K562 (cell line): ENCODE results near the gene ANKFN1. TPM values are rescaled to one million over a fixed set of nuclear protein-coding genes. Genes with fewer than 3 reads are reported as not detected.

Source experiments
- ATAC-seq: fragments of 200-7000 bp; cut with Tn5 transposase; 3 replicates; pipeline ENCODE4 v1.9.1; 2020; ENCODE audit warnings: moderate library complexity
- BruUV-seq: library from RNA; stranded (reverse); fragments of 400-500 nt; replicated peaks from 2 replicates; lab custom pipeline; 2021; lab: Mats Ljungman, UMichigan
- CTCF ChIA-PET: fragments of 300-600 bp; formaldehyde crosslinking; extraction: SDS; loops from one replicate; lab custom pipeline; 2021; ENCODE audit warnings: low intra/inter-chr PET ratio; lab: Yijun Ruan, JAX
- POLR2A ChIA-PET: fragments of 300-600, 350-650 bp; sonication (Branson Sonifier 250); formaldehyde crosslinking; extraction: SDS; loops from one replicate; lab custom pipeline; 2021; ENCODE audit warnings: antibody characterized with exemption, inconsistent platforms; lab: Yijun Ruan, JAX
- DNase-seq, 4 experiments: peaks; one replicate each; pipeline versions ENCODE4 v3.0.0 to v3.0.0-alpha.2; 2011 to 2018; ENCODE audit warnings: low spot score in 3 of 4, mixed read lengths in 3 of 4; ENCODE audit errors: extremely low read depth in 1 of 4
- FAIRE-seq: peaks from 2 replicates; lab custom pipeline; 2011; peaks lifted over from hg19 to GRCh38; lab: Jason Lieb, UNC
- H2AFZ ChIP-seq: 2 replicates; pipeline ENCODE4 v1.6.0; 2011; ENCODE audit warnings: low read depth, low read length, control low read depth, inconsistent platforms
- H3K27ac ChIP-seq: fragments of 200-600 bp; 3 replicates; pipeline ENCODE4 v1.8.0; 2011; ENCODE audit warnings: low read depth, mild to moderate bottlenecking, control low read depth, inconsistent platforms, low read length, moderate library complexity, mixed read lengths; ENCODE audit errors: extremely low read depth
- H3K27me3 ChIP-seq, 2 experiments: fragments of 300-600 bp in 1 of 2; 2 replicates in 1 of 2; 3 replicates in 1 of 2; pipeline versions ENCODE4 v1.6.0 to v1.8.0; 2011; ENCODE audit warnings: inconsistent platforms in 2 of 2, low read length in 2 of 2, mild to moderate bottlenecking in 1 of 2, mixed read lengths in 1 of 2, moderate library complexity in 1 of 2; ENCODE audit not compliant: control insufficient read depth in 2 of 2, insufficient read depth in 2 of 2
- H3K36me3 ChIP-seq: fragments of 300-600 bp; 3 replicates; pipeline ENCODE4 v1.8.0; 2011; ENCODE audit warnings: mild to moderate bottlenecking, low read length, inconsistent platforms; ENCODE audit not compliant: control insufficient read depth, insufficient read depth
- H3K4me1 ChIP-seq, 2 experiments: fragments of 200-600 bp in 1 of 2; replicated peaks in 1 of 2; 2 replicates in 1 of 2; 3 replicates in 1 of 2; pipeline versions ENCODE4 v1.5.1 to v1.8.0; 2011; ENCODE audit warnings: inconsistent platforms in 2 of 2, low read length in 2 of 2, mild to moderate bottlenecking in 1 of 2, mixed read lengths in 1 of 2, moderate library complexity in 1 of 2; ENCODE audit not compliant: control insufficient read depth in 2 of 2, insufficient read depth in 2 of 2
- H3K4me2 ChIP-seq: 2 replicates; pipeline ENCODE4 v1.6.1; 2011; ENCODE audit warnings: low read length, control low read depth, inconsistent platforms, mixed read lengths; ENCODE audit not compliant: insufficient read depth
- H3K4me3 ChIP-seq: fragments of 200-600 bp; sonication (generic), shearing (Covaris generic); 2 replicates; pipeline ENCODE4 v1.5.1; 2016; ENCODE audit warnings: control low read depth, inconsistent platforms
- H3K79me2 ChIP-seq: fragments of 200-600 bp; 3 replicates; pipeline ENCODE4 v1.8.0; 2011; ENCODE audit warnings: low read length, inconsistent platforms; ENCODE audit not compliant: control insufficient read depth, insufficient read depth
- H3K9ac ChIP-seq, 2 experiments: 2 replicates each; pipeline versions ENCODE4 v1.6.0 to v1.6.1; 2011; ENCODE audit warnings: low read depth in 2 of 2, low read length in 2 of 2, control low read depth in 1 of 2, inconsistent platforms in 1 of 2, mild to moderate bottlenecking in 1 of 2, mixed read lengths in 1 of 2; ENCODE audit not compliant: insufficient read depth in 1 of 2
- H3K9me1 ChIP-seq: one replicate; pipeline ENCODE4 v1.6.0; 2011; ENCODE audit warnings: inconsistent platforms, mild to moderate bottlenecking, low read length, moderate library complexity; ENCODE audit not compliant: control insufficient read depth, insufficient read depth
- H3K9me3 ChIP-seq: replicated peaks from 2 replicates; pipeline ENCODE4 v1.5.1; 2011; ENCODE audit warnings: low read depth, low read length, inconsistent platforms; ENCODE audit not compliant: control insufficient read depth, insufficient read depth
- H4K20me1 ChIP-seq: replicated peaks from 2 replicates; pipeline ENCODE4 v1.6.1; 2011; ENCODE audit warnings: low read length, inconsistent platforms, mixed read lengths; ENCODE audit not compliant: control insufficient read depth, insufficient read depth
- ATF7 ChIP-seq: fragments of 450-650 bp; IDR thresholded peaks from 2 replicates; pipeline ENCODE4 v1.7.1; 2014; ENCODE audit warnings: mild to moderate bottlenecking, moderate library complexity
- CBX8 ChIP-seq: fragments of 200-600 bp; sonication (generic); IDR thresholded peaks from 2 replicates; pipeline ENCODE4 v1.6.1; 2012; ENCODE audit warnings: borderline replicate concordance, mixed run types, low read depth, mild to moderate bottlenecking, moderate library complexity, mixed read lengths, low read length, control low read depth, inconsistent platforms; ENCODE audit not compliant: poor library complexity, severe bottlenecking; ENCODE audit errors: extremely low read depth
- RB1 ChIP-seq: fragments of 450-650 bp; IDR thresholded peaks from 2 replicates; pipeline ENCODE4 v1.6.1; 2017; ENCODE audit warnings: low read depth, mild to moderate bottlenecking
- SMARCA4 ChIP-seq: fragments of 450-650 bp; IDR thresholded peaks from 2 replicates; pipeline ENCODE4 v1.6.1; 2016
- SRF ChIP-seq, 2 experiments: fragments of 250-450, 450-650 bp in 1 of 2; sonication (Bioruptor Pico) in 1 of 2; sonication (generic) in 1 of 2; formaldehyde crosslinking; IDR thresholded peaks; 2 replicates each; pipeline versions ENCODE4 v1.5.0 to v1.5.1; 2020 to 2022; ENCODE audit warnings: mild to moderate bottlenecking in 1 of 2, missing genetic modification reagents in 1 of 2
- WGBS: fragments of 100-300 bp; shearing (Covaris generic); methylation state at CpG from one replicate; pipeline ENCODE4 v1.1.6; 2016; ENCODE audit warnings: low coverage, mixed read lengths; ENCODE audit not compliant: insufficient coverage; ENCODE audit errors: missing lambda C conversion rate; 5-methylcytosine and 5-hydroxymethylcytosine counted together
- in situ Hi-C: fragments of 300-500 bp; cut with MboI; formaldehyde crosslinking; loops from 4 replicates; pipeline ENCODE4 v1.15.0; 2018; ENCODE audit warnings: inconsistent platforms, mixed read lengths
- intact Hi-C: fragments of 100-400 bp; cut with micrococcal nuclease; formaldehyde crosslinking; loops from 2 replicates; pipeline ENCODE4 v1.14.2; 2022
- polyA plus RNA-seq, 8 experiments: library from polyadenylated mRNA; depleted of rRNA in 4 of 8; stranded (reverse) in 5 of 8; unstranded in 3 of 8; fragments of >200 nt; fragmentation: Nextera tagmentation in 2 of 8; fragmentation: Illumina TruSeq in 1 of 8; extraction: Ambion mirVana in 2 of 8; extraction: Trizol in 1 of 8; gene quantifications; 2 replicates each; pipeline versions ENCODE4 v1.2.1 to v1.2.3, GENCODE V29; 2011 to 2014; ENCODE audit warnings: inconsistent platforms in 1 of 8, missing spikeins in 1 of 8
- total RNA-seq, 7 experiments: library from RNA; depleted of rRNA in 6 of 7; stranded (reverse); fragments of >200 nt in 6 of 7; fragmentation: Illumina TruSeq in 2 of 7; extraction: Trizol in 2 of 7; gene quantifications; 2 replicates each; pipeline versions ENCODE4 v1.2.1 to v1.2.3, GENCODE V29; 2011 to 2021; ENCODE audit warnings: low replicate concordance in 1 of 7
- TF ChIP-seq, protein P1 (sequence below): fragments of 200-800 bp; sonication (Bioruptor generic); IDR thresholded peaks from 2 replicates; pipeline ENCODE4 v1.6.1; 2016; ENCODE audit warnings: missing genetic modification characterization, missing compliant biosample characterization
- TF ChIP-seq, protein P2 (sequence below): sonication (generic); formaldehyde crosslinking; IDR thresholded peaks from 2 replicates; pipeline ENCODE4 v1.5.0; 2020; ENCODE audit warnings: missing genetic modification reagents

Gene ANKFN1
- total and polyA plus RNA-seq, 9 of the 15 experiments (the other 6 are each of a cell fraction or from before 2014, with no cell fraction given), result 0.04 to 0.39 (median 0.15) TPM; not detected in 1

DNA sequence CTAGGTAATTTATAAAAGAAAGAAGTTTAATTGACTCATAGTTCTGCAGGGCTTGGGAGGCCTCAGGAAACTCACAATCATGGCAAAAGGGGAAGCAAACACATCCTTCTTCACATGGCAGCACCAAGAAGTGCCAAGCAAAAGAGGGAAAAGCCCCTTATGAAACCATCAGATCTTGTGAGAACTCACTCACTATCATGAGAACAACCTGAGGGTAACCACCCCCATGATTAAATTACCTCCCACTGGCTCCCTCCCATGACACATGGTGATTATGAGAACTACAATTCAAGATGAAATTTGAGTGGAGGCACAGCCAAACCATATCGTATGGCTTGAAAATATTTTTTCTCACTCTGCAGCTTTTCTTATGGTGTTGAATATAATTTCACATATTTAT lies 151.7 kb downstream of the ANKFN1 start:
- Histone ChIP-seq H2AFZ (no peak overlapping the region), H3K4me1 (no peaks in the 10 kb centered on the region), H3K4me2 (no peak overlapping the region), H4K20me1 (no peaks in the 10 kb centered on the region), H3K9me1 (no peaks in the 10 kb centered on the region), H3K4me3 (no peak overlapping the region), H3K27me3 (no peaks in the 10 kb centered on the region), H3K9ac (no peak overlapping the region), H3K79me2 (no peaks in the 10 kb centered on the region), H3K27ac (no peak overlapping the region), H3K36me3 (no peaks in the 10 kb centered on the region), H3K9me3 (no peaks in the 10 kb centered on the region)
- no peak for ATAC-seq
- BruUV-seq, result no TSS peak
- intact Hi-C loops (no loop called here), in situ Hi-C loops (loop anchor here (25.0 kb wide), 1 partner anchor 768 kb away; no protein-coding TSS in a partner anchor)
- POLR2A ChIA-PET, result no interaction called here
- no peak for TF ChIP-seq RB1
- TF ChIP-seq CBX8, result no peak
- DNase-seq, result no peak
- CTCF ChIA-PET, result no interaction called here
- WGBS, result 6% methylated on average over 1 of the region's 1 CpG
- FAIRE-seq, result peak; percentile 6

DNA sequence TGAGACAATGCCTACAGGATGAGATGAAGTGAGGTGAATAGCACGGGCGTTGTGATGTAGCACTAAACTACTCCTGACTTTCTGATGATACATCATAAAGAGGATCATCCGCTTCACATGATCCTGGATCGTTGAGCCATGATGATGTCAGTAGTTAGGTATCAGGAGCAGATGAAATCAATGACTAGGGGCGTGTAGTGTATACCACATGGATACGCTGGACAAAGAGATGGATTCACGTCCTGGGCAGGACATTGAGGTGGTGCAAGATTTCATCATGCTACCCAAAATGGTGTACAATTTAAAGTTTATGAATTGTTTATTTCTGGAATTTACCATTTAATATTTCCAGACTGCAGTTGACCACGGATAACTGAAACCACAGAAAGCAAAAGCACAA lies 156.6 kb downstream of the ANKFN1 start:
- no peaks in the 10 kb centered on the region for H3K9me3 ChIP-seq
- DNase-seq (no peak), ATAC-seq (no peak), FAIRE-seq (no peak)
- no peaks in the 10 kb centered on the region for H3K4me1 ChIP-seq
- H3K27ac ChIP-seq, result no peak overlapping the region
- in situ Hi-C loops, result loop anchor here (25.0 kb wide), 1 partner anchor 773 kb away; no protein-coding TSS in a partner anchor
- H3K9ac ChIP-seq, result no peak overlapping the region
- no peak overlapping the region for H3K4me3 ChIP-seq
- no peaks in the 10 kb centered on the region for H3K27me3 ChIP-seq
- no peak overlapping the region for H3K4me2 ChIP-seq
- ChIA-PET POLR2A (interaction anchor here (0.9 kb wide), 1 partner anchor 19 kb away, joined by 3 read pairs; no protein-coding TSS in a partner anchor), CTCF (no interaction called here)
- no TSS peak for BruUV-seq
- intact Hi-C loops, result no loop called here
- H3K36me3 ChIP-seq, result no peaks in the 10 kb centered on the region
- no peaks in the 10 kb centered on the region for H4K20me1 ChIP-seq
- H3K9me1 ChIP-seq, result no peaks in the 10 kb centered on the region
- WGBS, result 1% methylated on average over 8 of the region's 8 CpGs
- H2AFZ ChIP-seq, result no peak overlapping the region
- no peaks in the 10 kb centered on the region for H3K79me2 ChIP-seq
- TF ChIP-seq, protein P1, sequence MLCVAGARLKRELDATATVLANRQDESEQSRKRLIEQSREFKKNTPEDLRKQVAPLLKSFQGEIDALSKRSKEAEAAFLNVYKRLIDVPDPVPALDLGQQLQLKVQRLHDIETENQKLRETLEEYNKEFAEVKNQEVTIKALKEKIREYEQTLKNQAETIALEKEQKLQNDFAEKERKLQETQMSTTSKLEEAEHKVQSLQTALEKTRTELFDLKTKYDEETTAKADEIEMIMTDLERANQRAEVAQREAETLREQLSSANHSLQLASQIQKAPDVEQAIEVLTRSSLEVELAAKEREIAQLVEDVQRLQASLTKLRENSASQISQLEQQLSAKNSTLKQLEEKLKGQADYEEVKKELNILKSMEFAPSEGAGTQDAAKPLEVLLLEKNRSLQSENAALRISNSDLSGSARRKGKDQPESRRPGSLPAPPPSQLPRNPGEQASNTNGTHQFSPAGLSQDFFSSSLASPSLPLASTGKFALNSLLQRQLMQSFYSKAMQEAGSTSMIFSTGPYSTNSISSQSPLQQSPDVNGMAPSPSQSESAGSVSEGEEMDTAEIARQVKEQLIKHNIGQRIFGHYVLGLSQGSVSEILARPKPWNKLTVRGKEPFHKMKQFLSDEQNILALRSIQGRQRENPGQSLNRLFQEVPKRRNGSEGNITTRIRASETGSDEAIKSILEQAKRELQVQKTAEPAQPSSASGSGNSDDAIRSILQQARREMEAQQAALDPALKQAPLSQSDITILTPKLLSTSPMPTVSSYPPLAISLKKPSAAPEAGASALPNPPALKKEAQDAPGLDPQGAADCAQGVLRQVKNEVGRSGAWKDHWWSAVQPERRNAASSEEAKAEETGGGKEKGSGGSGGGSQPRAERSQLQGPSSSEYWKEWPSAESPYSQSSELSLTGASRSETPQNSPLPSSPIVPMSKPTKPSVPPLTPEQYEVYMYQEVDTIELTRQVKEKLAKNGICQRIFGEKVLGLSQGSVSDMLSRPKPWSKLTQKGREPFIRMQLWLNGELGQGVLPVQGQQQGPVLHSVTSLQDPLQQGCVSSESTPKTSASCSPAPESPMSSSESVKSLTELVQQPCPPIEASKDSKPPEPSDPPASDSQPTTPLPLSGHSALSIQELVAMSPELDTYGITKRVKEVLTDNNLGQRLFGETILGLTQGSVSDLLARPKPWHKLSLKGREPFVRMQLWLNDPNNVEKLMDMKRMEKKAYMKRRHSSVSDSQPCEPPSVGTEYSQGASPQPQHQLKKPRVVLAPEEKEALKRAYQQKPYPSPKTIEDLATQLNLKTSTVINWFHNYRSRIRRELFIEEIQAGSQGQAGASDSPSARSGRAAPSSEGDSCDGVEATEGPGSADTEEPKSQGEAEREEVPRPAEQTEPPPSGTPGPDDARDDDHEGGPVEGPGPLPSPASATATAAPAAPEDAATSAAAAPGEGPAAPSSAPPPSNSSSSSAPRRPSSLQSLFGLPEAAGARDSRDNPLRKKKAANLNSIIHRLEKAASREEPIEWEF (CRISPR knock-in tag), result no peak
- TF ChIP-seq SMARCA4, result no peak
- TF ChIP-seq SRF (CRISPR knock-in tag; IDR thresholded peaks at IDR 0.05), result no peak
- TF ChIP-seq ATF7, result peak; percentile 20; the same call in 1 of the 2 replicates
- TF ChIP-seq, protein P2, sequence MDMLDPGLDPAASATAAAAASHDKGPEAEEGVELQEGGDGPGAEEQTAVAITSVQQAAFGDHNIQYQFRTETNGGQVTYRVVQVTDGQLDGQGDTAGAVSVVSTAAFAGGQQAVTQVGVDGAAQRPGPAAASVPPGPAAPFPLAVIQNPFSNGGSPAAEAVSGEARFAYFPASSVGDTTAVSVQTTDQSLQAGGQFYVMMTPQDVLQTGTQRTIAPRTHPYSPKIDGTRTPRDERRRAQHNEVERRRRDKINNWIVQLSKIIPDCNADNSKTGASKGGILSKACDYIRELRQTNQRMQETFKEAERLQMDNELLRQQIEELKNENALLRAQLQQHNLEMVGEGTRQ (CRISPR knock-in tag), result no peak
